Uterus (tissue), 4 donors: Measurements from ENCODE around the gene MRPL43. TPM values are rescaled to one million over a fixed set of nuclear protein-coding genes. Genes with fewer than 3 reads are reported as not detected.

Experiments
- DNase-seq, 2 donors: peaks; one replicate each; pipeline ENCODE4 v3.0.0-alpha.2; 2019 to 2020
- H3K27ac ChIP-seq, 2 donors: fragments of 200-600 bp; sonication (generic); 1 replicate in 1 of 2; 2 replicates in 1 of 2; pipeline ENCODE4 v1.5.1; 2016 to 2018
- H3K27me3 ChIP-seq, 2 donors: fragments of 200-600 bp; sonication (generic); one replicate each; pipeline ENCODE4 v1.5.1; 2018 to 2019; ENCODE audit warnings: control low read depth in 1 of 2
- H3K36me3 ChIP-seq, 2 donors: fragments of 200-600 bp; sonication (generic); one replicate each; pipeline ENCODE4 v1.5.1; 2019; ENCODE audit warnings: control low read depth in 1 of 2
- H3K4me1 ChIP-seq, 2 donors: fragments of 200-600 bp; sonication (generic); one replicate each; pipeline ENCODE4 v1.5.1; 2018 to 2019; ENCODE audit warnings: control low read depth in 1 of 2
- H3K4me3 ChIP-seq, 2 donors: fragments of 200-600 bp; sonication (generic); 1 replicate in 1 of 2; 2 replicates in 1 of 2; pipeline ENCODE4 v1.5.1; 2018 to 2019; ENCODE audit warnings: mild to moderate bottlenecking in 1 of 2
- H3K9me3 ChIP-seq, 2 donors: fragments of 200-600 bp; sonication (generic); one replicate each; pipeline ENCODE4 v1.5.1; 2019; ENCODE audit warnings: control low read depth in 1 of 2
- POLR2A ChIP-seq, 2 donors: fragments of 450-650 bp; IDR thresholded peaks; one replicate each; pipeline ENCODE4 v1.6.1; 2016; ENCODE audit warnings: antibody characterized with exemption in 2 of 2, mild to moderate bottlenecking in 1 of 2, moderate library complexity in 1 of 2
- intact Hi-C: fragments of 100-400 bp; cut with DNase I; formaldehyde crosslinking; loops from one replicate; pipeline ENCODE4 v1.15.1; 2023; ENCODE audit warnings: low total_unique reads
- microRNA counts, 2 donors: library from miRNA; unstranded; fragments of <30 nt; microRNA quantifications; one replicate each; lab custom pipeline; 2016 to 2017
- microRNA-seq: library from miRNA; unstranded; fragments of <30 nt; microRNA quantifications from one replicate; pipeline ENCODE4, GENCODE V29; 2016; ENCODE audit warnings: borderline microRNAs expressed, borderline replicate concordance
- small RNA-seq: library from RNA; depleted of rRNA; stranded (forward); fragments of <200 nt; gene quantifications from one replicate; pipeline ENCODE3, GENCODE V24; 2016
- total RNA-seq, 4 donors: library from RNA; depleted of rRNA in 3 of 4; stranded (reverse); fragments of >200 nt in 3 of 4; gene quantifications; one replicate each; pipeline versions ENCODE4 v1.1.0 to v1.2.4, GENCODE V29; 2014 to 2023
- TF ChIP-seq, protein P1 (sequence below), 4 experiments: fragments of 200-600 bp in 2 of 4; fragments of 450-650 bp in 2 of 4; sonication (generic) in 2 of 4; IDR thresholded peaks; one replicate each; pipeline ENCODE4 v1.5.1; 2016 to 2019; ENCODE audit warnings: antibody characterized with exemption in 4 of 4, mild to moderate bottlenecking in 2 of 4, moderate library complexity in 1 of 4
- donor health status: DM: yes; HTN: yes; CAD: no.

Gene MRPL43
- total RNA-seq, 4 donors from 2014 or later, result 36.9 to 134 (median 51.8) TPM

DNA sequence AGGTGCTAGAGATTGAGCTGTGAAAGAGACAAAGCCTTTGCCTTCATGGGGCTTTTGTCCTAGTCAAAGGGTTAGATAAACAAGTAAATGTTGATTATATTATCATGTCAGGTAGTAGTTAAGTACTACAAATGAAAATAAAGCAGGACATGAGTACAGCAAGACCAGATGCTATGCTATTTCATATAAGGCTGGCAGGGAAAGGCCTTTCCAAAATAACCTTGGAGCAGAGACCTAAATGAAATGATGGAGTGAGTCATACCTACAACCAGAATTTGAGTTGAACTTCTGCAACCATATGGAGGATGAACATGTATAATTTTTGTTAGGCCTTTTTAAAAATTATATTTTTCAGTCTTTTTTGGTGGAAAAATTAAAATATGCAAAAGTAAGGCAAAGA is 41.5 kb downstream of the MRPL43 start:
- Histone ChIP-seq H3K27ac (no peak overlapping the region), H3K36me3 (no peaks in the 10 kb centered on the region), H3K9me3 (no peaks in the 10 kb centered on the region), H3K4me3 (no peak overlapping the region), H3K27me3 (no peaks in the 10 kb centered on the region), H3K4me1 (no peaks in the 10 kb centered on the region)
- DNase-seq, result no peak
- intact Hi-C loops, result no loop called here
- no peak for TF ChIP-seq POLR2A (IDR thresholded peaks at IDR 0.05)
- TF ChIP-seq, protein P1, sequence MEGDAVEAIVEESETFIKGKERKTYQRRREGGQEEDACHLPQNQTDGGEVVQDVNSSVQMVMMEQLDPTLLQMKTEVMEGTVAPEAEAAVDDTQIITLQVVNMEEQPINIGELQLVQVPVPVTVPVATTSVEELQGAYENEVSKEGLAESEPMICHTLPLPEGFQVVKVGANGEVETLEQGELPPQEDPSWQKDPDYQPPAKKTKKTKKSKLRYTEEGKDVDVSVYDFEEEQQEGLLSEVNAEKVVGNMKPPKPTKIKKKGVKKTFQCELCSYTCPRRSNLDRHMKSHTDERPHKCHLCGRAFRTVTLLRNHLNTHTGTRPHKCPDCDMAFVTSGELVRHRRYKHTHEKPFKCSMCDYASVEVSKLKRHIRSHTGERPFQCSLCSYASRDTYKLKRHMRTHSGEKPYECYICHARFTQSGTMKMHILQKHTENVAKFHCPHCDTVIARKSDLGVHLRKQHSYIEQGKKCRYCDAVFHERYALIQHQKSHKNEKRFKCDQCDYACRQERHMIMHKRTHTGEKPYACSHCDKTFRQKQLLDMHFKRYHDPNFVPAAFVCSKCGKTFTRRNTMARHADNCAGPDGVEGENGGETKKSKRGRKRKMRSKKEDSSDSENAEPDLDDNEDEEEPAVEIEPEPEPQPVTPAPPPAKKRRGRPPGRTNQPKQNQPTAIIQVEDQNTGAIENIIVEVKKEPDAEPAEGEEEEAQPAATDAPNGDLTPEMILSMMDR (IDR thresholded peaks at IDR 0.05), result no peak

DNA sequence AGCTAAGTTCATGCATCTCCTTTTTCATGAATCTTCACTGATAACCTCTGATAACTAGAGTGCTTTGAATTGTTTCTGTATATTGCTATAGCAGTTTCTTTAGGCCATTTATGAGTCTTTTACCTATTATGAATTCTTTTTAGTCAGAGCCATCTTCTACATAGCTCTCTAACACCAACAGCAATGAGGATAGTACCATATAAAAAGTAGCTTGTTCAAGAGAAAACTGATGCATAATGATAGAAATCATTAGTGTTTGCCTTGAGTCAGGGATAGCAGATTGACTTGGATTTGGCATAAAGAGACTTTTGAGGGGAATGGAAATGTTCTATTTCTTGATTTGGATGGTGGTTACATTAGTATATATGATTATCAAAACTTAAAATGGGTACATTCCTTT is 43.8 kb downstream of the MRPL43 start:
- Histone ChIP-seq H3K36me3 (no peaks in the 10 kb centered on the region), H3K4me1 (no peaks in the 10 kb centered on the region), H3K4me3 (no peak overlapping the region), H3K27me3 (no peaks in the 10 kb centered on the region), H3K9me3 (no peaks in the 10 kb centered on the region), H3K27ac (no peak overlapping the region)
- intact Hi-C loops, result no loop called here
- TF ChIP-seq POLR2A (IDR thresholded peaks at IDR 0.05), result no peak
- TF ChIP-seq, protein P1 (IDR thresholded peaks at IDR 0.05), result no peak
- DNase-seq, result no peak

DNA sequence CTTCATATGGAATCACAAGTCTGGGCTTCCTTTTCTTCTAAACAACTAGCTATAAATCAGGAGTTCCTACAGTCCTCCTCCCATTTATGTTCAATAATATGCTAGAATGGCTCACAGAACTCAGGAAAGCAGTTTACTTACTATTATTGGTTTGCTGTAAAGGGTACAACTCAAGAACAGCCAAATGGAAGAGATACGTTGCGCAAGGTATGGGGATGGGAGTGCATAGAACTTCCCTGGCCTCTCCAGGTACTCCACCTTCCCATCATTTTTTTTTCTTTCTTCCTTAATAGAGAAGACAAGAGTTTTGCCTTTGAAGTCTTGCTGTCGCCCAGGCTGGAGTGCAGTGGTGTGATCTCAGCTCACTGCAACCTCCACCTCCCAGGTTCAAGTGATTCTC is 45.1 kb downstream of the MRPL43 start:
- no peak for DNase-seq
- intact Hi-C loops, result no loop called here
- no peaks in the 10 kb centered on the region for H3K36me3 ChIP-seq

DNA sequence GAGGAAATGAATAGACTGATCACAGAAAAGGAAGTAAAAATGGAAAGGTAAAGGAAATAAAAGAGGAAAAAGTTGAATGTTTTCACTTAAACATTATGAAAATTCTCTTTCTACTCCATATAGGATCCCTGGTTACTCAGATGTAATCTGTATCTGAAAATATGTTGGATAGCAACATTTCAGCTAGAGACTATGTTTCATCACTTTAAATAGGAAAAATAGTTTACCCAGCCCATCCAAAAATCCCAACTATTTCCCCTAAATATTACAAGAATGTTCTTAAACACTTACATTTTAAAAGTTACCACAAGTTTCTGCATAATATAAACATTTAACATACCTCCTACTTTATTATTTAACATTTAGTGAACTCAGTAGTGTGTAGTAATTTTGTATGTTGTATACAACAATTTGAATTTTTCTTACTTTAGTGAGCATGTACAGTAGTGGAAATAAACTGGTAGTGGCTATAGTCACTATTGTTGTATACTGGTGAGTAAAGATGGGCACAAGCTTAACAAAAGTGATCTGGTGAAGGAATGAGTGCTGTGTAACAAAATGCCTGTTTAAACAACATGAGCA is 47.4 kb downstream of the MRPL43 start:
- Histone ChIP-seq H3K4me3 (no peak overlapping the region), H3K4me1 (no peaks in the 10 kb centered on the region), H3K27ac (no peak overlapping the region), H3K9me3 (no peaks in the 10 kb centered on the region), H3K36me3 (no peaks in the 10 kb centered on the region), H3K27me3 (no peaks in the 10 kb centered on the region)
- TF ChIP-seq, protein P1 (IDR thresholded peaks at IDR 0.05), result no peak
- TF ChIP-seq POLR2A (IDR thresholded peaks at IDR 0.05), result no peak
- DNase-seq, result no peak
- intact Hi-C loops, result no loop called here

More for the DNA sequence above, 45.1 kb downstream of the MRPL43 start:
- Histone ChIP-seq H3K4me3 (no peak overlapping the region), H3K27ac (no peak overlapping the region), H3K27me3 (no peaks in the 10 kb centered on the region), H3K9me3 (no peaks in the 10 kb centered on the region), H3K4me1 (no peaks in the 10 kb centered on the region)
- no peak for TF ChIP-seq POLR2A (IDR thresholded peaks at IDR 0.05)
- TF ChIP-seq, protein P1 (IDR thresholded peaks at IDR 0.05), result no peak

MicroRNAs encoded within 50 kb of the gene (microRNA counts, 767-probe panel; counts per million panel counts)
- microRNA hsa-miR-608 (lab: Ali Mortazavi, UCI), result 0 counts per million in 2 donors

Small RNAs within 50 kb of the gene (microRNA-seq; reads per million reads assigned to microRNA genes)
- gene MIR608, result not detected

Small RNAs within 50 kb of the gene (small RNA-seq; reads per million reads assigned to genes)
- not detected for gene MIR608

Other genes with a start within 250 kb of the MRPL43 start
- 10 to 100 TPM in 2 of 4 donors, under 1 TPM in 1, not detected in 1; 0.64 to 39.7 (median 21.3) TPM for gene PAX2, start 241.9 kb downstream of the MRPL43 start, total RNA-seq
- 100 to 1,000 TPM in 1 of 4 donors, 10 to 100 TPM in 3; 27.9 to 102 (median 59.9) TPM for gene SLF2, start 74.5 kb downstream of the MRPL43 start, total RNA-seq
- gene SEMA4G, start 18.0 kb downstream of the MRPL43 start, total RNA-seq, result 10 to 100 TPM in 1 of 4 donors, 1 to 10 TPM in 3; 2.6 to 10.3 (median 4.2) TPM
- gene TWNK, start within 50 bp of the MRPL43 start, total RNA-seq, result 10 to 100 TPM in 1 of 4 donors, 1 to 10 TPM in 2, under 1 TPM in 1; 0.51 to 11.8 (median 6.2) TPM
- gene LZTS2, start 12.3 kb upstream of the MRPL43 start, total RNA-seq, result 100 to 1,000 TPM in 2 of 4 donors, 10 to 100 TPM in 2; 51.5 to 123 (median 85.2) TPM
- gene PDZD7, start 43.6 kb upstream of the MRPL43 start, total RNA-seq, result 1 to 10 TPM in 1 of 4 donors, under 1 TPM in 2, not detected in 1; under 0.01 to 1.3 (median 0.61) TPM
- 100 to 1,000 TPM in 1 of 4 donors, 10 to 100 TPM in 3; 34.6 to 161 (median 58.1) TPM for gene SFXN3, start 43.7 kb upstream of the MRPL43 start, total RNA-seq
- gene KAZALD1, start 74.5 kb upstream of the MRPL43 start, total RNA-seq, result 10 to 100 TPM in 1 of 4 donors, 1 to 10 TPM in 1, under 1 TPM in 1, not detected in 1; 0.26 to 34.6 (median 6.3) TPM
- gene TLX1, start 143.8 kb upstream of the MRPL43 start, total RNA-seq, result not detected
- not detected for gene LBX1, start 242.0 kb upstream of the MRPL43 start, total RNA-seq